A549 (cell line): ENCODE measurements around the gene NEURL1. TPM values are rescaled to one million over a fixed set of nuclear protein-coding genes. Genes with fewer than 3 reads are reported as not detected.
A peak's percentile ranks its signal among the peaks of the same experiment; 100 is the strongest.

Source experiments
- ATAC-seq, 2 experiments: fragments of 200-7000 bp in 1 of 2; fragments of >200 bp in 1 of 2; cut with Nextera tagmentation in 1 of 2; cut with Tn5 transposase in 1 of 2; 3 replicates each; pipeline versions ENCODE4 v1.8.0 to v1.9.1; 2018 to 2020; ENCODE audit warnings: mild to moderate bottlenecking in 1 of 2, moderate library complexity in 1 of 2
- CTCF ChIA-PET: fragments of 300-600 bp; sonication (Branson Sonifier 250); formaldehyde crosslinking; extraction: SDS; loops from one replicate; lab custom pipeline; 2021; ENCODE audit warnings: antibody characterized with exemption, inconsistent platforms; lab: Yijun Ruan, JAX
- POLR2A ChIA-PET: fragments of 350-600 bp; formaldehyde crosslinking; extraction: SDS; loops from one replicate; lab custom pipeline; 2021; ENCODE audit warnings: antibody characterized with exemption, inconsistent platforms; lab: Yijun Ruan, JAX
- DNase-seq, 2 experiments: peaks; one replicate each; pipeline versions ENCODE4 v3.0.0 to v3.0.0-alpha.2; 2011 to 2016; ENCODE audit warnings: low read depth in 1 of 2, low spot score in 1 of 2
- FAIRE-seq: peaks from 2 replicates; lab custom pipeline; 2011; peaks lifted over from hg19 to GRCh38; lab: Jason Lieb, UNC
- H3K27ac ChIP-seq, 2 experiments: fragments of >200 bp; sonication (Bioruptor Twin); formaldehyde crosslinking; 3 replicates each; pipeline ENCODE4 v1.5.1; 2016 to 2017
- H3K4me1 ChIP-seq: fragments of >200 bp; sonication (Bioruptor Twin); formaldehyde crosslinking; 3 replicates; pipeline ENCODE4 v1.6.1; 2016
- H3K4me2 ChIP-seq: fragments of >200 bp; sonication (Bioruptor Twin); formaldehyde crosslinking; 3 replicates; pipeline ENCODE4 v1.6.1; 2016
- H3K4me3 ChIP-seq: fragments of >200 bp; sonication (Bioruptor Twin); formaldehyde crosslinking; 3 replicates; pipeline ENCODE4 v1.5.1; 2016
- H3K9me3 ChIP-seq: fragments of >200 bp; sonication (Bioruptor Twin); formaldehyde crosslinking; 3 replicates; pipeline ENCODE4 v1.6.1; 2016
- BCL3 ChIP-seq: fragments of >200 bp; sonication (Bioruptor Twin); formaldehyde crosslinking; IDR thresholded peaks from 3 replicates; pipeline ENCODE4 v1.6.1; 2016
- BHLHE40 ChIP-seq: IDR thresholded peaks from 2 replicates; pipeline ENCODE4 v1.6.1; 2012; ENCODE audit warnings: low read depth, low read length, inconsistent platforms
- EHMT2 ChIP-seq: fragments of 200-600 bp; sonication (generic); IDR thresholded peaks from 2 replicates; pipeline ENCODE4 v1.6.1; 2016; ENCODE audit warnings: antibody characterized with exemption, low read depth, mild to moderate bottlenecking, moderate library complexity
- FOSB ChIP-seq: fragments of 250-450 bp; sonication (Bioruptor Pico); IDR thresholded peaks from 2 replicates; pipeline ENCODE4 v1.5.0; 2020; ENCODE audit warnings: mild to moderate bottlenecking, moderate library complexity
- FOSL2 ChIP-seq, 2 experiments: fragments of 450-650 bp in 1 of 2; fragments of >200 bp in 1 of 2; sonication (Bioruptor Twin) in 1 of 2; formaldehyde crosslinking; IDR thresholded peaks; 2 replicates each; pipeline versions ENCODE4 v1.5.0 to v1.6.1; 2016 to 2020; ENCODE audit warnings: mild to moderate bottlenecking in 1 of 2, moderate library complexity in 1 of 2
- HDAC2 ChIP-seq: fragments of 200-600 bp; sonication (generic); IDR thresholded peaks from 2 replicates; pipeline ENCODE4 v1.6.1; 2016
- HEYL ChIP-seq: fragments of 250-450 bp; sonication (Bioruptor Pico); IDR thresholded peaks from 2 replicates; pipeline ENCODE4 v1.8.0; 2021; ENCODE audit warnings: mild to moderate bottlenecking, moderate library complexity
- HOXA7 ChIP-seq: fragments of 250-450 bp; sonication (Bioruptor Pico); IDR thresholded peaks from 2 replicates; pipeline ENCODE4 v1.5.0; 2020; ENCODE audit warnings: mild to moderate bottlenecking, moderate library complexity
- HOXB13 ChIP-seq: fragments of 250-450 bp; sonication (Bioruptor Pico); IDR thresholded peaks from 2 replicates; pipeline ENCODE4 v1.5.0; 2020; ENCODE audit warnings: low read depth, mild to moderate bottlenecking, moderate library complexity
- HOXB5 ChIP-seq: fragments of 250-450 bp; sonication (Bioruptor Pico); IDR thresholded peaks from 2 replicates; pipeline ENCODE4 v1.5.0; 2020; ENCODE audit warnings: mild to moderate bottlenecking, moderate library complexity
- JUN ChIP-seq, 2 experiments: fragments of >200 bp; sonication (Bioruptor Twin); formaldehyde crosslinking; IDR thresholded peaks; 2 replicates in 1 of 2; 3 replicates in 1 of 2; pipeline ENCODE4 v1.6.1; 2016 to 2017
- KDM1A ChIP-seq: fragments of 200-600 bp; sonication (generic); IDR thresholded peaks from 2 replicates; pipeline ENCODE4 v1.6.1; 2016; ENCODE audit warnings: low read depth, mild to moderate bottlenecking
- MAFK ChIP-seq: fragments of 450-650 bp; IDR thresholded peaks from 2 replicates; pipeline ENCODE4 v1.6.1; 2014; ENCODE audit not compliant: partially characterized antibody
- MAX ChIP-seq: IDR thresholded peaks from 2 replicates; pipeline ENCODE4 v1.6.1; 2012
- MAZ ChIP-seq: fragments of 150-350 bp; IDR thresholded peaks from 2 replicates; pipeline ENCODE4 v1.6.1; 2014; ENCODE audit warnings: antibody characterized with exemption, low read depth, low read length, borderline replicate concordance
- NFE2L2 ChIP-seq: fragments of 150-350 bp; conservative IDR thresholded peaks from 2 replicates; pipeline ENCODE4 v1.6.1; 2014; ENCODE audit warnings: low read length
- POLR2A ChIP-seq: IDR thresholded peaks from 2 replicates; pipeline ENCODE4 v1.6.1; 2012; ENCODE audit warnings: mild to moderate bottlenecking, low read length
- RAD21 ChIP-seq, 2 experiments: fragments of >200 bp in 1 of 2; sonication (Bioruptor Twin) in 1 of 2; formaldehyde crosslinking in 1 of 2; IDR thresholded peaks in 1 of 2; conservative IDR thresholded peaks in 1 of 2; 2 replicates in 1 of 2; 3 replicates in 1 of 2; pipeline ENCODE4 v1.6.1; 2012 to 2018; ENCODE audit warnings: inconsistent platforms in 1 of 2
- RCOR1 ChIP-seq: fragments of 150-350 bp; IDR thresholded peaks from 2 replicates; pipeline ENCODE4 v1.6.1; 2014; ENCODE audit warnings: antibody characterized with exemption, low read length, low read depth
- RFX5 ChIP-seq: fragments of 450-650 bp; IDR thresholded peaks from 2 replicates; pipeline ENCODE4 v1.7.1; 2014; ENCODE audit warnings: antibody characterized with exemption, mild to moderate bottlenecking, moderate library complexity
- SREBF2 ChIP-seq: fragments of 450-650 bp; IDR thresholded peaks from 2 replicates; pipeline ENCODE4 v1.6.1; 2014; ENCODE audit warnings: mild to moderate bottlenecking, moderate library complexity
- TP53 ChIP-seq: fragments of 250-450 bp; sonication (Bioruptor Pico); IDR thresholded peaks from 2 replicates; pipeline ENCODE4 v1.5.0; 2021; ENCODE audit warnings: mild to moderate bottlenecking, moderate library complexity
- ZNF302 ChIP-seq: fragments of 250-450 bp; sonication (Bioruptor Pico); IDR thresholded peaks from 2 replicates; pipeline ENCODE4 v1.9.0; 2021; ENCODE audit warnings: inconsistent platforms, mild to moderate bottlenecking, moderate library complexity
- WGBS: methylation state at CpG from one replicate; pipeline ENCODE4 v1.1.6; 2017; ENCODE audit errors: missing lambda C conversion rate; 5-methylcytosine and 5-hydroxymethylcytosine counted together
- polyA plus RNA-seq, 4 experiments: library from polyadenylated mRNA; depleted of rRNA in 3 of 4; stranded (reverse); fragments of >200 nt; fragmentation: RNase III in 1 of 4; extraction: RNeasy Plus Mini Kit Qiagen cat#74134 plus additional on column Dnase treatment in 1 of 4; gene quantifications; 2 replicates in 3 of 4; 3 replicates in 1 of 4; pipeline ENCODE4 v1.2.3, GENCODE V29; 2011 to 2017
- TF ChIP-seq, protein P1 (sequence below): fragments of 150-350 bp; IDR thresholded peaks from 2 replicates; pipeline ENCODE4 v1.6.1; 2014; ENCODE audit warnings: low read depth, mild to moderate bottlenecking, low read length
- TF ChIP-seq, protein P2 (sequence below): IDR thresholded peaks from 2 replicates; pipeline ENCODE4 v1.6.1; 2012
- TF ChIP-seq, protein P3 (sequence below): fragments of 450-650 bp; IDR thresholded peaks from 2 replicates; pipeline ENCODE4 v1.6.1; 2014; ENCODE audit warnings: antibody characterized with exemption
- TF ChIP-seq, protein P4 (sequence below): fragments of 250-450 bp; sonication (Bioruptor Pico); IDR thresholded peaks from 2 replicates; pipeline ENCODE4 v1.5.0; 2021; ENCODE audit warnings: mild to moderate bottlenecking, moderate library complexity, borderline replicate concordance

Gene NEURL1
- polyA plus RNA-seq, 2 of the 4 experiments (the other 2 are of a cell fraction) = 0.06 to 0.37 TPM

DNA sequence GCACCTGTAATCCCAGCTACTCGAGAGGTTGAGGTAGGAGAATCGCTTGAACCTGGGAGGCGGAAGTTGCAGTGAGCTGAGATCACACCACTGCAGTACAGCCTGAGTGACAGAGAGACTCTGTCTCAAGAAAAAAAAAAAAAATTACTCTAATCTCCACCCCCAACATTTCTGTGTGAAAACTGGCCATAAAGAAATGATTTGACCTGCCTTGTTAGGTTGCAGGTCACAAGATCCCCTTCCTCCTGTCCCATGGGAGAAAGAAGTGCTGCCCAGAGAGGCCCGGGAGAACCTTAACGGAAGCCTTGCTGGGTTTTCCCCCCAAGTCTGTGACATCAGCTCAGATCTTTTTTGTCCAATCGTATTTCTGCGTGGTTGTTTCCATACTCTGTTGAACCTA lies 26.1 kb upstream of the NEURL1 start:
- Histone ChIP-seq H3K4me2 (no peak overlapping the region), H3K9me3 (no peaks in the 10 kb centered on the region), H3K4me3 (no peak overlapping the region), H3K27ac (no peak overlapping the region), H3K4me1 (peaks cover 10% of the 10 kb centered on the region; the same call in 2 of the 3 replicates)
- 89% methylated on average over 7 of the region's 7 CpGs for WGBS
- TF ChIP-seq KDM1A (no peak), HDAC2 (no peak), EHMT2 (no peak), HOXA7 (CRISPR knock-in tag) (no peak), RCOR1 (no peak), FOSB (no peak), ZNF302 (CRISPR knock-in tag) (no peak), NFE2L2 (no peak), MAZ (no peak), RFX5 (no peak), HOXB5 (CRISPR knock-in tag) (no peak)
- TF ChIP-seq, protein P1, sequence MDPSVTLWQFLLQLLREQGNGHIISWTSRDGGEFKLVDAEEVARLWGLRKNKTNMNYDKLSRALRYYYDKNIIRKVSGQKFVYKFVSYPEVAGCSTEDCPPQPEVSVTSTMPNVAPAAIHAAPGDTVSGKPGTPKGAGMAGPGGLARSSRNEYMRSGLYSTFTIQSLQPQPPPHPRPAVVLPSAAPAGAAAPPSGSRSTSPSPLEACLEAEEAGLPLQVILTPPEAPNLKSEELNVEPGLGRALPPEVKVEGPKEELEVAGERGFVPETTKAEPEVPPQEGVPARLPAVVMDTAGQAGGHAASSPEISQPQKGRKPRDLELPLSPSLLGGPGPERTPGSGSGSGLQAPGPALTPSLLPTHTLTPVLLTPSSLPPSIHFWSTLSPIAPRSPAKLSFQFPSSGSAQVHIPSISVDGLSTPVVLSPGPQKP = no peak
- TF ChIP-seq, protein P2, sequence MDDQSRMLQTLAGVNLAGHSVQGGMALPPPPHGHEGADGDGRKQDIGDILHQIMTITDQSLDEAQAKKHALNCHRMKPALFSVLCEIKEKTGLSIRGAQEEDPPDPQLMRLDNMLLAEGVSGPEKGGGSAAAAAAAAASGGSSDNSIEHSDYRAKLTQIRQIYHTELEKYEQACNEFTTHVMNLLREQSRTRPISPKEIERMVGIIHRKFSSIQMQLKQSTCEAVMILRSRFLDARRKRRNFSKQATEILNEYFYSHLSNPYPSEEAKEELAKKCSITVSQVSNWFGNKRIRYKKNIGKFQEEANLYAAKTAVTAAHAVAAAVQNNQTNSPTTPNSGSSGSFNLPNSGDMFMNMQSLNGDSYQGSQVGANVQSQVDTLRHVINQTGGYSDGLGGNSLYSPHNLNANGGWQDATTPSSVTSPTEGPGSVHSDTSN = no peak
- FAIRE-seq = no peak
- DNase-seq = no peak
- POLR2A ChIA-PET = no interaction called here
- CTCF ChIA-PET = interaction anchor here (0.6 to 1.3 kb wide), 2 partner anchors 18 to 25 kb away, joined by 3 read pairs; no protein-coding TSS in a partner anchor
- no peak for ATAC-seq

DNA sequence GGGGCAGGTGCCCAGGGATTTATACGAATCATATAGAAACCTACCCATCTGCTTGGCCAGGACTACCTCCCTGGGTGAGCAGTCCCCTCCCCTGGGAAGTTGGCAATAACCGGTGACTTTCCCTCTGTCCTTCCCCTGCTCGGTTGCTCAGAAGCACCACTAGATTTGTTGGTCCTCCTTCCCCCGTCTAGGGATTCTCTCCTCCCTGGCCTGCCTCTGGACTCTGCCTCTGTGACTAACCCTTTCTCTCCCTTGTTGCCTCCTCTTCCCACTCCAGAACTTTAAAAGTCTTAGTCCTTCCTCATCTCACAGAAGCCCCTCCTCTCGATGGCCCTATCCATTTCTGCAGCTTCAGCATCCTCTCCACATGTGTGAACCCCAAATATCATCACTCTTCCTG lies 24.3 kb upstream of the NEURL1 start:
- Histone ChIP-seq H3K9me3 (no peaks in the 10 kb centered on the region), H3K4me2 (no peak overlapping the region), H3K4me3 (no peak overlapping the region), H3K4me1 (peaks cover 10% of the 10 kb centered on the region; the same call in 2 of the 3 replicates), H3K27ac (no peak overlapping the region)
- DNase-seq (no peak), FAIRE-seq (no peak), ATAC-seq (peak in 1 of 2 experiments; percentile 32; a peak in 3 of 6 replicates)
- ChIA-PET POLR2A (no interaction called here), CTCF (interaction anchor here (0.7 to 1.6 kb wide), 2 partner anchors 16 to 73 kb away, joined by 3 to 6 read pairs; no protein-coding TSS in a partner anchor)
- TF ChIP-seq HEYL (CRISPR knock-in tag) = no peak
- TF ChIP-seq POLR2A = no peak
- TF ChIP-seq MAFK = no peak
- no peak for TF ChIP-seq MAZ
- TF ChIP-seq FOSL2 (IDR thresholded peaks at IDR 0.05) = no peak
- TF ChIP-seq FOSL2 (CRISPR knock-in tag; IDR thresholded peaks at IDR 0.05) = no peak
- TF ChIP-seq RAD21 (conservative IDR thresholded peaks at IDR 0.05 in 1 of 2, IDR thresholded peaks at IDR 0.05 in 1 of 2) = no peak
- WGBS = 40% methylated on average over 5 of the region's 5 CpGs

GRCh38 chr10:103470761-103471653 lies 22.5 kb upstream of the NEURL1 start:
- FAIRE-seq (no peak), DNase-seq (no peak), ATAC-seq (peak in 1 of 2 experiments; percentile 19; a peak in 1 of 6 replicates)
- Histone ChIP-seq H3K4me3 (no peak overlapping the region), H3K4me1 (peaks cover 10% of the 10 kb centered on the region; the same call in 2 of the 3 replicates), H3K9me3 (no peaks in the 10 kb centered on the region), H3K27ac (peak overlapping the region in 1 of 2 experiments; percentile 47; a peak in 1 of 6 replicates), H3K4me2 (peak overlapping the region; percentile 28; the same call in 1 of the 3 replicates)
- POLR2A ChIA-PET = no interaction called here
- CTCF ChIA-PET = interaction anchor here (1.2 to 6.8 kb wide), 3 partner anchors 14 to 76 kb away, joined by 4 to 51 read pairs (median 6); no protein-coding TSS in a partner anchor
- 74% methylated on average over 14 of the region's 14 CpGs for whole genome bisulfite sequencing
- no peak for TF ChIP-seq MAX
- TF ChIP-seq, protein P3, sequence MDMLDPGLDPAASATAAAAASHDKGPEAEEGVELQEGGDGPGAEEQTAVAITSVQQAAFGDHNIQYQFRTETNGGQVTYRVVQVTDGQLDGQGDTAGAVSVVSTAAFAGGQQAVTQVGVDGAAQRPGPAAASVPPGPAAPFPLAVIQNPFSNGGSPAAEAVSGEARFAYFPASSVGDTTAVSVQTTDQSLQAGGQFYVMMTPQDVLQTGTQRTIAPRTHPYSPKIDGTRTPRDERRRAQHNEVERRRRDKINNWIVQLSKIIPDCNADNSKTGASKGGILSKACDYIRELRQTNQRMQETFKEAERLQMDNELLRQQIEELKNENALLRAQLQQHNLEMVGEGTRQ = no peak
- no peak for TF ChIP-seq BCL3
- TF ChIP-seq BHLHE40 = no peak
- no peak for TF ChIP-seq JUN (IDR thresholded peaks at IDR 0.05)
- no peak for TF ChIP-seq SREBF2
- no peak for TF ChIP-seq TP53
- TF ChIP-seq HOXB13 (CRISPR knock-in tag) = no peak
- TF ChIP-seq, protein P4, sequence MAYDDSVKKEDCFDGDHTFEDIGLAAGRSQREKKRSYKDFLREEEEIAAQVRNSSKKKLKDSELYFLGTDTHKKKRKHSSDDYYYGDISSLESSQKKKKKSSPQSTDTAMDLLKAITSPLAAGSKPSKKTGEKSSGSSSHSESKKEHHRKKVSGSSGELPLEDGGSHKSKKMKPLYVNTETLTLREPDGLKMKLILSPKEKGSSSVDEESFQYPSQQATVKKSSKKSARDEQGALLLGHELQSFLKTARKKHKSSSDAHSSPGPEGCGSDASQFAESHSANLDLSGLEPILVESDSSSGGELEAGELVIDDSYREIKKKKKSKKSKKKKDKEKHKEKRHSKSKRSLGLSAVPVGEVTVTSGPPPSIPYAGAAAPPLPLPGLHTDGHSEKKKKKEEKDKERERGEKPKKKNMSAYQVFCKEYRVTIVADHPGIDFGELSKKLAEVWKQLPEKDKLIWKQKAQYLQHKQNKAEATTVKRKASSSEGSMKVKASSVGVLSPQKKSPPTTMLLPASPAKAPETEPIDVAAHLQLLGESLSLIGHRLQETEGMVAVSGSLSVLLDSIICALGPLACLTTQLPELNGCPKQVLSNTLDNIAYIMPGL (CRISPR knock-in tag) = no peak
